GM19023 (cell line): ENCODE results near the gene MEIOSIN.
"Not testable (repeated sequence)": the region's sequence is repeated elsewhere in the genome, so short reads cannot be mapped to it uniquely, and the experiment has no call there.

Source experiments
- ATAC-seq: cut with Tn5 transposase; IDR thresholded peaks from one replicate; pipeline ENCODE4 v1.9.1; 2021; ENCODE audit warnings: mild to moderate bottlenecking, moderate library complexity; ENCODE audit not compliant: unreplicated experiment

Gene MEIOSIN

DNA sequence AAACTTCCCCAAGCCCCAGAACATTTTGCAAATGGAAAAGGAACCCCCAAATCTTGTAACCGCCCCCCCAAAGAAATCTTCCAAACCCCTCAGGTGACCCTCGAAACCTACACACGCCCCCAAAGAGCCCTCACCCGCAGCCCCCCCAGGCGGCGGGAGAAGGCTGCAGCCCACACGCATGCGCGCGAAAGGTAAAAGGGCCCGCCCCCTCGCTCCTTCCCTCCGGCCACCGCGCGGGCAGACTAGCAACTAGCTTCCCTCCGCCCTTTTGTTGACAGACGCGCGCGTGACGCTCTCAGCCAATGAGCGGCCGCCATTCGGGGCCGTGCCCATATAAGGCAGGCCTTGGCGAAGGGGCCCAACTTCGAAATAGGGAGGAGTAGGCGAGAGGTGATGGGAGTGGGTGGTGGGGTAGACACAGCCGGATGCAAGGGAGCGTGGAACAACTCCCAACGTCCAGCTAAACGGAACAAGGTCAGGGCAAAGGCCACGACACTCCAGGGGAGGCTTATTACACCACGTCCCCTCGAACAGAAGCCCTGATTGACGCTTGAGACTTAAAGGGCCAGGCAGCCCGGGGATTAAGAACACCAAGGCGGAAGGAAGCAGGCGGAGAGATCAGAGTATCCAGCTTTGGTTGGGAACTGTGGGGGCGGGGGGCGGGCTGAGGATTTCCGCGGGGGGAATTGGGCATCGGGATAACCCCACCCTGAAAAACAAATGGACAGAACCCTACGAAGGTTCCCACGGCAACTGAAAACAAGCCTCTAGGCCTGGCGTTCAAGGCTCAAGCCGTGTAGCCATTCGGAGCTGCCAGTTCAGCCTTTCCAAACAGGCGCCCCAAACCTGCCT lies 15.9 kb upstream of the MEIOSIN start:
- peak; percentile 93 for ATAC-seq

- no peak for ATAC-seq
These were observed 15.1 kb upstream of the MEIOSIN start for GRCh38 chr19:45717983-45718650.

DNA sequence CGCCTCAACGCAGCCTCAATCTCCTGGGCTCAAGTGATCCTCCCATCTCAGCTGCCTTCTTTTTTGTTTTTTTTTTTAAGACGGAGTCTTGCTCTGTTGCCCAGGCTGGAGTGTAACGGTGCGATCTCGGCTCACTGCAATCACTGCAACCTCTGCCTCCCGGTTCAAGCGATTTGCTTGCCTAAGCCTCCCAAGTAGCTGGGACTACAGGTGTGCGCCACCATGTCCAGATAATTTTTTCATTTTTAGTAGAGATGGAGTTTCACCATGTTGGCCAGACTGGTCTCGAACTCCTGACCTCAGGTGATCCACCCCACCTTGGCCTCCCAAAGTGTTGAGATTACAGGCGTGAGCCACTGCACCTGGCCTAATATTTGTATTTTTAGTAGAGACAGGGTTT lies 13.2 kb upstream of the MEIOSIN start:
- ATAC-seq = not testable (repeated sequence)

DNA sequence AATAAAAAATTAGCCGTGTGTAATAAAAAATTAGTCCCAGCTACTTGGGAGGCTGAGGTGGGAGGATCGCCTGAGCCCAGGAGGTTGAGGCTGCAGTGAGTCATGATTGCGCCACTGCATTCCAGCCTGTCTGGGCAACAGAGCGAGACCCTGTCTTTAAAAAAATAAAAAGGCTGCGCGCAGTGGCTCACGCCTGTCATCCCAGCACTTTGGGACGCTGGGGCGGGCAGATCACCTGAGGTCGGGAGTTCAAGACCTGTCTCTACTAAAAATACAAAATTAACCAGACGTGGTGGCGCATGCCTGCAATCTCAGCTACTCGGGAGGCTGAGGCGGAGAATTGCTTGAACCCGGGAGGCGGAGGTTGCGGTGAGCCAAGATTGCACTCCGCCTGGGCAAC lies 4.6 kb upstream of the MEIOSIN start:
- not testable (repeated sequence) for ATAC-seq

GRCh38 chr19:45729800-45730290 lies 3.4 kb upstream of the MEIOSIN start:
- ATAC-seq = no peak

DNA sequence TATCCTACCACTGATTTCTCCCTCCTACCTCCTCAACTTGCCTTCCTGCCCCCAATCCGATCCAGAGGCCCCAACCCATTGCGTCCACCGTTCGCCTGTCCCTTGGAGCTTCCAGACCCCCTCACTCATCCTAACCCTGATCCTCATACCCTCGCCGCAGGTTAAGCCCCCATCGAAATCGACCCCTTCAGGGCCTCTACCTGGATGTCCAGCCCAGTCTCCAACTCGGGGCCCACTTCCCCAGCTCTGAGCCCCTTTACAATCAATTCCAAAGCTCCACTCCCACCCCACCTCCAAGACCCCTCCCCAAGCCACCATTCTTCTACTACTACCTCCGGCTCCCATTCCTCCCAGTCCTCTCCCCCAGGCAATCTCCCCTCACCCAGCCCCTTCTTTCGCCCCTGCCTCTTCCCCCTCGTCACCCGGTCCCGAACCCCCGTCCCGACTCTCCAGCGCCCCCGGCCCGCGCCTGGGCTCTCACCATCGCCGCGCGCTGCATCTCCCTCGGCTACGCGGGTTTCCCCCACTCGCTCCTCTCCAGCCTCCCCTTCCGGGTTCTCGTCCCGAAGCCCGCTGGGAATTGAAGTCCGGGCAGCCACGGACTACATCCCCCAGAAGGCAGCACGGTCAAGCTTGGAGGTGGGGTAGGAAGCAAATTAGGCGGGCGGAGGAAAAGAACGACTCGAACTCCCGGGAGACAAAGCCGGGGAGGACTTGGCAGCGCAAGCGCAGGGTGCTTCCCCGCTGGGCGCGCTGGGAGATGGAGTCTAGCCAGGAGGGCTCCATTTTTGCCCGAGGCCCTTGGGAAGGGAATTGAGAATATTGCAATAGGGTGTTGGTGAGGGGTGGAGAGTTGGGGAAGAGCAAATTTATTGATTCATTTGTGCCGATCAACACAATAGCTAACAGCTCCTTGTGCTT lies 2.6 kb upstream of the MEIOSIN start, which contains the start of gene FBXO46:
FBXO46 (minus strand) TSS at position 529 of the 921 bp plus-strand sequence. CDS start 17,401 bp downstream, outside the sequence.
- peak; percentile 84 for ATAC-seq

DNA sequence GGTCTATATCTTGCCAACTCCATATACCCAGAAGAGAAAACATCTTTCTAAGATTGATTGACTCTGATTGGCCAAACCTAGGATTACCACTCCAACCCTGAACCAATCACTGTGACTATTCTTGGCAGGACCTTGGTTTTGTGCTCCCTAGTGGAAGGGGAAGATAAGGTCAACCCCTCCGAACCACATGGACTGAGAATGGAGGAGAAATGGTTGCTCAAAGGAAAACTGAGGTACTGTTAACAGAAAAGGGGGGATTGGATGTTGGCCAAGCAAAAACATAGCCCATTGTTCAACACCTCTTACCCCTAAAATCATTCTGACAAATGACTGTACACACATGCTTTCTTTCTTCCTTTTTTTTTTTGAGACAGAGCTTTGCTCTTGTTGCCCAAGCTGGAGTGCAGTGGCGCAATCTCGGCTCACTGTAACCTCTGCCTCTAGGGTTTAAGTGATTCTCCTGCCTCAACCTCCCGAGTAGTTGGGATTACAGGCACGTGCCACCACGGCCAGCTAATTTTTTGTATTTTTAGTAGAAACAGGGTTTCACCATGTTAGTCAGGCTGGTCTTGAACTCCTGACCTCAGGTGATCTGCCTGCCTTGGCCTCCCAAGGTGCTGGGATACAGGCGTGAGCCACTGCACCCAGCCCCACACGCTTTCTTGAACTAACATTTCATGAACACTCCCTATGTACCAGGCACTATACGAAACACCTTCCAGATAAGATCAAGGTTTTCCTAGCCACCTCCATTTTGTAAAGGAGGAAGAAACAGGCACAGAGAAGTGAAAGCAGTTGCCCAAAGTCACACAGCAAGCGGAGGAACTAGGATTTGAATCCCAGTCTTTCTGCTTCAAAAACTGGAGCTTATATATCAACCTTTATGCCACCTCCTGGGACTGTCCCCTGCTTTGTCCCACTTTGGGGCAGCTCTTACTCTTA lies 6.5 kb downstream of the MEIOSIN start:
- ATAC-seq = no peak

DNA sequence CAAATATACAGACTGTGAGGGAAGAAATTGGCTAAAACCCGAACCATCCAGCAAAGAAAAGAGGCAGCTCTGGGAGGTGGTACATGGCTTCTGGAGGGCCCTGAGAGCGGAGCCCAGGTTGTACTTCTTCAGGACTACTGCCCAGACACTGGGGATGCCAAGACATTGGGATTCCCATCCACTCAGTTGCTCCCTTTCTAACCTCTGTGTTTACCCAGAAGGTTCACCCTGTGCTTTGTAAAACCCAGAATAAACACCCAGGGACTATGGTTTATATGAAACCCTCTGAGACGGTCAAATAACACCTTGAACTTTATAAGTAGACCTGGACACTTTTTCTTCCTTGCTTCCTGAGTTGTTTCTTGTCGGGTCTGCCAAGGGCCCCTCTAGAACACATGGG lies 9.7 kb downstream of the MEIOSIN start:
- no peak for ATAC-seq

GRCh38 chr19:45745606-45746005 lies 12.4 kb downstream of the MEIOSIN start:
- ATAC-seq = no peak

GRCh38 chr19:45746866-45747265 lies 13.6 kb downstream of the MEIOSIN start:
- no peak for ATAC-seq

GRCh38 chr19:45747513-45747912 lies 14.3 kb downstream of the MEIOSIN start:
- ATAC-seq = no peak

DNA sequence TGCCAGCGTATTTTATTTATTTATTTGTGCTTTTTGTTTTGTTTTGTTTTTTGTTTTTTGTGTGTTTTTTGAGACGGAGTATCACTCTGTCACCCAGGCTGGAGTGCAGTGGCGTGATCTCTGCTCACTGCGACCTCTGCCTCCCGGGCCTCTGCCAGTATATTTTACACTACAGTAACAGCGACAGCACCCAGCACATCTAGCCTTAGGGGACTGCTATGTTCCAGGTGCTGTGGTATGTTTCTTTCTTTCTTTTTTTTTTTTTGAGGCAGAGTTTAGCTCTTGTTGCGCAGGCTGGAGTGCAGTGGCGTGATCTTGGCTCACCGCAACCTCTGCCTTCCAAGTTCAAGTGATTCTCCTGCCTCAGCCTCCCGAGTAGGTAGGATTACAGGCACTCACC lies 18.2 kb downstream of the MEIOSIN start:
- not testable (repeated sequence) for ATAC-seq

GRCh38 chr19:45752639-45753038 lies 19.4 kb downstream of the MEIOSIN start:
- ATAC-seq = no peak

DNA sequence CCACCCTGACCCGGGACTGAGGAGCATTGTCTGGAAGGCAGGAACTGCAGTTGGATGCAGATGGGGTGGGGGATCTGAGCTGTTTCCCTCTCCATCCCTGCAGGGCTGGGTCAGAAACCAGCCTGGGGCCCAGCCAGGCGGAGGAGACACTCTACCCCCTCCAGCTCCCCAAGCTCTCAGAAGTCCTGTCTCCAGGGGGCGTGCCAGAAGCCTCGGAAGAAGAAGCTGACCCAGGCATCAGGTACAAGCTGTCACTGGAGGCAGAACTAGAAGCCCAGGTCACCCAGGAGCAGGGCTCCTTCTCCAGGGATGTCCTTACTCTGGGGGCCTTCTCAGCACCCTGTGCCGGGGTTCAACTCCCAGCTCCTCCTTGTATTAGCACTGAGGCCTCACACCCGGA lies 20.3 kb downstream of the MEIOSIN start:
- ATAC-seq = no peak

- no peak for ATAC-seq
These were observed 21.1 kb downstream of the MEIOSIN start for GRCh38 chr19:45754323-45754722.

DNA sequence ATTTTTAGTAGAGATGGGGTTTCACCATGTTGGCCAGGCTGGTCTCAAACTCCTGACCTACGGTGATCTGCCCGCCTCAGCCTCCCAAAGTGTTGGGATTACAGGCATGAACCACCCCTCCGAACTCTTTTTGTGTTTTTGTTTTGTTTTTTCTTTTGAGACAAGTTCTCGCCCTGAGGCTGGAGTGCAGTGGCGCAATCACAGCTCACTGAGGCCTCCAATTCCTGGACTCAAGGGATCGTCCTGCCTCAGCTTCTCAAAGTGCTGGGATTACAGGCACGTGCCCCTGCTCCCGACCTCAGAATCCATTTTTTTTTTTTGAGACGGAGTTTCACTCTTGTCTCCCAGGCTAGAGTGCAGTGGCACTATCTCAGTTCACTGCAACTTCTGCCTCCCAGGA lies 24.5 kb downstream of the MEIOSIN start:
- no peak for ATAC-seq

DNA sequence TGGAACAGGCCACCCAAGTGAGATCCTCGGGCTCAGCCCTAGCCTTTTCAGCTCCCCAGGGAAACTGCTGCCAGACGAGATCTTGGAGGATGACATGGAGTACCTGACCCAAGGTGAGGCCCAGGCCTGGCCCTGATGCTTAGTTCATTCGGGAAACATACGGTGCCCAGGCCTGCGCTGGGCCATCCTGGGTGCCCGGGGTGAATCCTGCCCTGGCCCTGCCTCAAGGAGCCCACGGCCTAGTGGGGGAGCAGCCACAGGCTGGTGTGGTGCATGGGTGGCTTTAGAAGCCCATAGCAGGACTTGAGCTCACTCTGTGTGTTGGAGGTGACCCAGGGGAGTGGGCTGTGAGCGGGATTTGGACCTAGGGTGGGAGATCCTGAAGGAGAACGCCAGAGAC lies 25.7 kb downstream of the MEIOSIN start:
- no peak for ATAC-seq

- ATAC-seq = no peak
These were observed 28.5 kb downstream of the MEIOSIN start for GRCh38 chr19:45761714-45762113.

DNA sequence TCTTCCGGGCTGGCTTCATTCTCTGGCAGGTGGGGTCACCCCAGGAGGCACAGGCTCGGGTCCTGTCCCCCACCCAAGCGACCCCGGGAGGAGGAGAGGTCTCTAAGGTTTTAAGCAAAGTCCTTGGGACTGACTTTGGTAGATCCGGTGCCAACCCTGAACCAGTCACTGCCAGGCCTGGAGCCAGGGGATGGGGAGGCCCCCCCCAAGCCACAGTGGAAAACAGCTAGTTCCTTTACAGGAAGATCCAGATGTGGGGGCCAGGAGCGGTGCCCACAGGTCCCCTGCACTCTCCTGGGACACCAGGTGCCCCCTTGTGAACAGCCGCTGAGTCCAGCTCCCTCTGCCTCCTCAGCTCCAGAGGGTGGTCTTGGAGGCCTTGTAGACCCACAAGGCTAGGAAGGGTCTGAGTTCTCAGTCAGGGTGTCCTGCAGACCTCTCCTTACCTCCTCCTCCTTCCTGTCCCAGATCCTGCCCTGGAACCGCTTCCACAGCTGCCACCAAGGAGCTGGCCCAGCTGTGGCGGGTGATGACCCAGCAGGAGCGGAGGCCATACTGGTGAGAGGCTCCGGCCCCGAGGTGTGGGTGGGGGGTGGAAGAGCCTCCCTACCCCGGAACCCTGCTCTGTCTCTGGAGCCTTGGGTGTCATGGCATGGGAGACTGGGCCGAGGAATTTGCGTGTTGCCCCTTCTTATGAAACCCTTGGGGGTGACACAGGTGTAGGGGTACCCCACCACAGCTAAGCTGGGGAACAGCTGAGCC lies 29.8 kb downstream of the MEIOSIN start:
- ATAC-seq = no peak
